22Rv1 (cell line): Measurements from ENCODE around the gene LY6G6F.

Experiments used
- H3K27ac ChIP-seq: fragments of 450-650 bp; 2 replicates; pipeline ENCODE4 v1.5.1; 2017
- ZFX ChIP-seq: fragments of 450-650 bp; IDR thresholded peaks from 2 replicates; pipeline ENCODE4 v1.6.1; 2017; ENCODE audit warnings: antibody characterized with exemption, borderline replicate concordance
- TF ChIP-seq, protein P1 (sequence below): fragments of 450-650 bp; IDR thresholded peaks from 2 replicates; pipeline ENCODE4 v1.5.1; 2017; ENCODE audit warnings: mild to moderate bottlenecking

Gene LY6G6F

DNA sequence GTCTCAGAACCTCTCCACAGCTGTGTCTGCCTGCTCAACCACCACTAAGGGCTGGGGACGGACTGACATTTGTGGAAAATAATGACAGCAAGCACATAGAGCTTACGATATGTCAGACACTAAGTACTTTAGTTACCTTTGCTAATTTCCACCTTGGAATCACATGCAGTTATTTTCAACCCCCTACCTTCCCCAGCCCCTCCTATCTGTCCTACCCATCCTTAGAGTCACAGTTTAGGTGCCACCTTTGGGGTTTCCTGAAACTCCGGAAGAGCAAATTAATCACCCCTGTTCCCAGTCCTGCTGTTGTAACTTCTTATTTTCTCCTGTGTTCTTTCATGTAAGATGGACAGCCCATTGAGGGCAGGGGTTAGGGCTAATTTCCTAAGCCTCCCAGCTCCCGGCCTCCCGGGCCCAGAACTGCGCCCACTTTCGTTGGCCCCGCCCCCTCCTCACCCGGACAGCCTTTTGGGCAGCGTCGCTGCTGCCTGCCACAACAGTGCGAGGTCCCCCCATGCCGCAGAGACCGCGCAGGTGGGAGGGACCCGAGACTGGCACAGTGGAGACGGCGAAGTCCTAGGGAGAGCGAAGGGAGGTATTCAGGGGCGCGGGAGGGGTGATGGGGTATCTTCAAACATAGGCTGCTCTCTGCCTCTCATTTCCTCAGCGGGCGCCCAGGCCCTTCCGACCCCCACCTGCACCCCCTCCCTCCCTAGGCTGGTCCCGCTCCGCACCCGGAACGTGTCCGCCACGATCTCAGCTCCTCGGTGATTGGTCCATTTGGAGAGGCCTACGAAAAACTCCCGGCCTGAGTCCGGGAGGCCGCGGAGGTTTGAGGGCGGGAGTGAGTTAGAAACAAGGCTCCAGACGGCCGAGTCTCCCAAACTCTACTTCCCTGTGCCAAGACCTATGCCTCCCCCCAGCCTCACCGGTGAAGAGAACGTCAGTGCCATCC is 21.3 kb downstream of the LY6G6F start:
- H3K27ac ChIP-seq, result peak overlapping the region; percentile 29; the same call in 1 of the 2 replicates
- no peak for TF ChIP-seq ZFX
- TF ChIP-seq, protein P1, sequence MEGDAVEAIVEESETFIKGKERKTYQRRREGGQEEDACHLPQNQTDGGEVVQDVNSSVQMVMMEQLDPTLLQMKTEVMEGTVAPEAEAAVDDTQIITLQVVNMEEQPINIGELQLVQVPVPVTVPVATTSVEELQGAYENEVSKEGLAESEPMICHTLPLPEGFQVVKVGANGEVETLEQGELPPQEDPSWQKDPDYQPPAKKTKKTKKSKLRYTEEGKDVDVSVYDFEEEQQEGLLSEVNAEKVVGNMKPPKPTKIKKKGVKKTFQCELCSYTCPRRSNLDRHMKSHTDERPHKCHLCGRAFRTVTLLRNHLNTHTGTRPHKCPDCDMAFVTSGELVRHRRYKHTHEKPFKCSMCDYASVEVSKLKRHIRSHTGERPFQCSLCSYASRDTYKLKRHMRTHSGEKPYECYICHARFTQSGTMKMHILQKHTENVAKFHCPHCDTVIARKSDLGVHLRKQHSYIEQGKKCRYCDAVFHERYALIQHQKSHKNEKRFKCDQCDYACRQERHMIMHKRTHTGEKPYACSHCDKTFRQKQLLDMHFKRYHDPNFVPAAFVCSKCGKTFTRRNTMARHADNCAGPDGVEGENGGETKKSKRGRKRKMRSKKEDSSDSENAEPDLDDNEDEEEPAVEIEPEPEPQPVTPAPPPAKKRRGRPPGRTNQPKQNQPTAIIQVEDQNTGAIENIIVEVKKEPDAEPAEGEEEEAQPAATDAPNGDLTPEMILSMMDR, result no peak

GRCh38 chr6:31728767-31729514 is 22.3 kb downstream of the LY6G6F start, which contains the start of gene DDAH2:
TSS of gene DDAH2 (minus strand) at chr6:31729299. CDS start at chr6:31729161, 138 bp downstream.
- H3K27ac ChIP-seq, result peak within 1 kb of the TSS; percentile 99
- TF ChIP-seq ZFX, result no peak
- TF ChIP-seq, protein P1, result no peak

DNA sequence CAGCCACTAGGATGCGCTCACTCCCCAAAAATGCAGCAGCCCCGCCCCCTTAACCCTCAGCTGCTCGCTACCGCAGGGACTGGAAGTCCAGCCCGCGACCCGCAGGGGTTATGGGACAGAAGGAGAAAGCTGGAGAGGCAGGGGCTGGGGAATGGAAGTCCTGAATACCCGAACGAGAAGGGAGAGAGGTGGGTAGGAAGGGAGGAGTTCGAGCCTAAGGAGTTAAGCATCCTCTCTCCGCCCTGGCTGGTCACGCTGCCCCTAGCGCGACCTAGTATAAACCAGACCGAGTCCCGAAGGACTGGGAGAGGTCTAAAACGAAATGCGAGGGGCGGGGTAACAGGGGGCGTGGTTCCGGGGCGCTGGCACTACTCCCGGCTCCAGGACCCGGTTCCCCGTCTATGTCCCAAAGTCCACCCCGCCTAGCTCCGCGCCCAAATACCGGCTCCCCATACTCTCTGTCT is 22.9 kb downstream of the LY6G6F start:
- TF ChIP-seq ZFX, result no peak
- TF ChIP-seq, protein P1, result peak; percentile 44
- H3K27ac ChIP-seq, result peak overlapping the region; percentile 99

DNA sequence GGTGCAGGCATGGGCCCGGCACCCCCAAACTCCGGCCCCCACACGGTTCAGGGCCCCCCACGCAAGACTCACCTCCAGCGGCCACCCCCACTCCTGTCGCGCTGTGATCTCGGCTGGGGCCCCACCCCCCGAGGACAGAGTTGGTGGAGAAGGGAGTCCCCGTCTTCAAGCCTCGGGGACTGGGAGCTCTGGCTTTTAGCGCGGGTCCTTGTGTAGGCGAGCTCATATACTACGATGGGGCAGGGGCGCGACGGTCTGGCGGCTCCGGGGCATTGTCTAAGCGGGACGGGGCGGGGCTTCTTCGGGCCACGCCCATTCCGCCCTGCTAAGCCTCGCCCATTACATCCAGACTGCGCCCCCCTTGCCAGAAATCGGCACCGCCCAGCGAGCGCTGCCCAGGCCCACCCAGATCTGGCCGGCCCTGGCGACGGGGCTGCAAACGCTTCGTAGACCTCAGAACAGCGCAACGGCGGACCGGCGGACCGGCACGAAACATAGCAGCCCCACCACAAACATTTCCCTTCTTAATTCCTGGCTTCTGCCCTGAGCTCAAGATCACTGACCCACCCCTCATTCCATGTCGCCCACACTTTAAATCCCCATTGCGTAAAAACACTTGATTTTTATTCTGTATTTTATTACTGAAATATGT is 23.4 kb downstream of the LY6G6F start:
- H3K27ac ChIP-seq, result peak overlapping the region; percentile 99
- no peak for TF ChIP-seq ZFX
- TF ChIP-seq, protein P1, result no peak; the same call in 1 of the 2 replicates

GRCh38 chr6:31730631-31731086 is 24.0 kb downstream of the LY6G6F start:
- TF ChIP-seq, protein P1, result no peak
- no peak for TF ChIP-seq ZFX
- H3K27ac ChIP-seq, result peak overlapping the region; percentile 99

DNA sequence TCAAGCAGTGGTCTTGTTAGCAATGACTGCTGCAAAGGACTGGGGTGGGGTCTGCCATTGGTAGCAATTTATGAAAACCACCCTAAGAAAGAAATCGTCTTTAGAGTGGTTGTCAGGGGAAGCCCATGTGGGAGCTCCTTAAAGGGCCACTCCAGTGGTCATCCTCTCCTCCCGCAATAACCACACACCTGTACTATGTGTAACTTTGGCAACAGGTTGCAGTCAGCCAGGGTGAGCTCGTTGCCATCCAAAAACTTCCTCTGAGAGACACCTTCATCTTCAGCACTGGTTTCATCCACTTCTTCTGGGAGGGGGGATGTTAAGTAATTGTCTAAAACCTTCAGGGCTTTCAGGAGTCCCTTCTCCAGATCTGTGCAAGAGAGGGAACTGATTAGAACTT is 25.4 kb downstream of the LY6G6F start:
- peak overlapping the region; percentile 99 for H3K27ac ChIP-seq
- TF ChIP-seq ZFX, result no peak
- TF ChIP-seq, protein P1, result no peak
